CD14-positive monocyte (primary cell): ENCODE results near the gene CCDC188. TPM values are rescaled to one million over a fixed set of nuclear protein-coding genes. Genes with fewer than 3 reads are reported as not detected.

Experiments
- DNase-seq, 3 donors: peaks; one replicate each; pipeline ENCODE4 v3.0.0-alpha.2; 2011 to 2022
- H2AFZ ChIP-seq: 2 replicates; pipeline ENCODE4 v1.6.0; 2012; ENCODE audit warnings: mild to moderate bottlenecking, low read depth, low read length, inconsistent platforms; ENCODE audit not compliant: insufficient read depth, poor library complexity, severe bottlenecking
- H3K27ac ChIP-seq, 2 donors: 1 replicate in 1 of 2; 2 replicates in 1 of 2; pipeline ENCODE4 v1.5.1; 2012 to 2013; ENCODE audit warnings: low read length in 2 of 2, control low read depth in 1 of 2, inconsistent platforms in 1 of 2, low read depth in 1 of 2, mild to moderate bottlenecking in 1 of 2
- H3K27me3 ChIP-seq, 2 donors: one replicate each; pipeline versions ENCODE4 v1.6.0 to v1.6.1; 2011 to 2013; ENCODE audit warnings: low read length in 2 of 2; ENCODE audit not compliant: control insufficient read depth in 2 of 2, insufficient read depth in 2 of 2
- H3K36me3 ChIP-seq, 2 donors: replicated peaks in 1 of 2; 1 replicate in 1 of 2; 2 replicates in 1 of 2; pipeline versions ENCODE4 v1.5.1 to v1.6.1; 2012 to 2013; ENCODE audit warnings: low read length in 2 of 2, control low read depth in 1 of 2, inconsistent platforms in 1 of 2, mild to moderate bottlenecking in 1 of 2; ENCODE audit not compliant: insufficient read depth in 2 of 2, control insufficient read depth in 1 of 2
- H3K4me1 ChIP-seq, 2 donors: 1 replicate in 1 of 2; 2 replicates in 1 of 2; pipeline versions ENCODE4 v1.5.1 to v1.6.1; 2012 to 2013; ENCODE audit warnings: low read length in 2 of 2, control low read depth in 1 of 2, inconsistent platforms in 1 of 2, mild to moderate bottlenecking in 1 of 2, moderate library complexity in 1 of 2; ENCODE audit not compliant: insufficient read depth in 2 of 2, control insufficient read depth in 1 of 2
- H3K4me2 ChIP-seq: replicated peaks from 2 replicates; pipeline ENCODE3; 2012; ENCODE audit warnings: low read length, moderate library complexity, mild to moderate bottlenecking; ENCODE audit not compliant: poor library complexity, severe bottlenecking; ENCODE audit errors: extremely low read depth
- H3K4me3 ChIP-seq, 3 experiments: fragments of 200-600 bp in 1 of 3; sonication (generic) in 1 of 3; replicated peaks in 1 of 3; 1 replicate in 2 of 3; 2 replicates in 1 of 3; pipeline ENCODE4 v1.5.1; 2011 to 2013; ENCODE audit warnings: low read length in 3 of 3, mild to moderate bottlenecking in 3 of 3, control low read depth in 2 of 3, low read depth in 2 of 3, inconsistent platforms in 1 of 3, moderate library complexity in 1 of 3
- H3K79me2 ChIP-seq: 2 replicates; pipeline ENCODE4 v1.6.0; 2012; ENCODE audit warnings: mild to moderate bottlenecking, control low read depth, inconsistent platforms, low read length, moderate library complexity; ENCODE audit not compliant: insufficient read depth
- H3K9ac ChIP-seq: 2 replicates; pipeline ENCODE4 v1.6.0; 2017; ENCODE audit warnings: low read length, mild to moderate bottlenecking; ENCODE audit not compliant: insufficient read depth, poor library complexity, severe bottlenecking
- H3K9me3 ChIP-seq, 2 donors: replicated peaks in 1 of 2; 1 replicate in 1 of 2; 2 replicates in 1 of 2; pipeline versions ENCODE4 v1.5.1 to v1.6.1; 2012 to 2013; ENCODE audit warnings: low read length in 2 of 2, control low read depth in 1 of 2; ENCODE audit not compliant: control insufficient read depth in 1 of 2, insufficient read depth in 1 of 2
- H4K20me1 ChIP-seq: 2 replicates; pipeline ENCODE4 v1.6.0; 2012; ENCODE audit warnings: mild to moderate bottlenecking, low read length, control low read depth, moderate library complexity; ENCODE audit not compliant: insufficient read depth
- H3K27ac Mint-ChIP-seq, 7 donors: one replicate each; pipeline ENCODE4 v1.8.0; 2020; ENCODE audit warnings: mild to moderate bottlenecking in 7 of 7, mixed read lengths in 7 of 7, moderate library complexity in 6 of 7, inconsistent platforms in 2 of 7
- H3K27me3 Mint-ChIP-seq, 3 donors: one replicate each; pipeline ENCODE4 v1.8.0; 2021 to 2022; ENCODE audit warnings: low read depth in 3 of 3, mild to moderate bottlenecking in 3 of 3, mixed read lengths in 3 of 3, moderate library complexity in 3 of 3, inconsistent platforms in 1 of 3
- H3K36me3 Mint-ChIP-seq, 2 donors: one replicate each; pipeline ENCODE4 v1.8.0; 2020; ENCODE audit warnings: mixed read lengths in 2 of 2, inconsistent platforms in 1 of 2, mild to moderate bottlenecking in 1 of 2
- H3K4me1 Mint-ChIP-seq: one replicate; pipeline ENCODE4 v1.8.0; 2020; ENCODE audit warnings: mild to moderate bottlenecking, mixed read lengths
- H3K4me3 Mint-ChIP-seq, 2 donors: one replicate each; pipeline ENCODE4 v1.8.0; 2020; ENCODE audit warnings: mild to moderate bottlenecking in 2 of 2, mixed read lengths in 2 of 2, moderate library complexity in 1 of 2
- H3K9me3 Mint-ChIP-seq, 7 donors: one replicate each; pipeline ENCODE4 v1.8.0; 2020 to 2022; ENCODE audit warnings: mixed read lengths in 7 of 7, mild to moderate bottlenecking in 6 of 7, moderate library complexity in 6 of 7, inconsistent platforms in 2 of 7
- CTCF ChIP-seq: fragments of 200-600 bp; IDR thresholded peaks from one replicate; pipeline ENCODE4 v1.8.0; 2022; ENCODE audit warnings: antibody characterized with exemption, mild to moderate bottlenecking
- WGBS: methylation state at CpG from one replicate; pipeline ENCODE4 v1.1.5; 2013; ENCODE audit warnings: missing lambda C conversion rate; ENCODE audit not compliant: insufficient coverage; 5-methylcytosine and 5-hydroxymethylcytosine counted together
- intact Hi-C, 2 donors: fragments of 100-400 bp; cut with micrococcal nuclease; formaldehyde crosslinking; loops; one replicate each; pipeline versions ENCODE4 v1.15.0 to v1.15.1; 2023
- polyA plus RNA-seq, 3 donors: library from polyadenylated mRNA; depleted of rRNA in 1 of 3; unstranded in 2 of 3; stranded (reverse) in 1 of 3; fragments of 300-500 nt in 2 of 3; fragments of >200 nt in 1 of 3; fragmentation: Illumina TruSeq in 2 of 3; gene quantifications; 1 replicate in 2 of 3; 2 replicates in 1 of 3; pipeline ENCODE4 v1.2.3, GENCODE V29; 2012 to 2021

CCDC188 gene
- polyA plus RNA-seq, 3 donors, result 0.15 TPM; not detected in 2

- Mint-ChIP-seq H3K27ac (peak overlapping the region; percentile 89 to 97 (median 95)), H3K4me3 (peak overlapping the region; percentile 80 to 90), H3K4me1 (peaks cover 22% of the 10 kb centered on the region), H3K27me3 (peaks cover 0 to 1% (median 0%) of the 10 kb centered on the region in 3 donors), H3K36me3 (peaks cover 30 to 57% of the 10 kb centered on the region in 2 donors), H3K9me3 (no peaks in the 10 kb centered on the region)
- DNase-seq, result no peak
- H3K4me3 ChIP-seq, result peak overlapping the region; percentile 70 to 83 (median 76)
- peaks cover 26% of the 10 kb centered on the region for H4K20me1 ChIP-seq
- H3K9ac ChIP-seq, result peak overlapping the region; percentile 95
- no peaks in the 10 kb centered on the region for H3K9me3 ChIP-seq
- peak overlapping the region; percentile 89 for H3K4me2 ChIP-seq
- H2AFZ ChIP-seq, result peak overlapping the region; percentile 82
- H3K27ac ChIP-seq, result peak overlapping the region; percentile 80 to 98
- 11% methylated on average over 16 of the region's 27 CpGs for WGBS
- peaks cover 43 to 70% of the 10 kb centered on the region in 2 donors for H3K36me3 ChIP-seq
- H3K79me2 ChIP-seq, result peaks cover 72% of the 10 kb centered on the region
- no peaks in the 10 kb centered on the region for H3K27me3 ChIP-seq
- intact Hi-C loops, result loop anchor here (2.0 to 10.0 kb wide), 5 partner anchors 36 to 381 kb away; partner anchors contain the start of genes TANGO2 (in 2 of the 2), DGCR8 (in 1 of the 2), GNB1L (in 1 of the 2) and KLHL22 (in 1 of the 2)
- TF ChIP-seq CTCF, result no peak
- peaks cover 21 to 33% of the 10 kb centered on the region in 2 donors for H3K4me1 ChIP-seq
These were observed 34.4 kb downstream of the CCDC188 start for GRCh38 chr22:20116376-20116950.

GRCh38 chr22:20115691-20116375, 35.0 kb downstream of the CCDC188 start, which contains the start of gene RANBP1:
TSS of gene RANBP1 (plus strand) at chr22:20116104. CDS start at chr22:20116185, 81 bp downstream.
- TF ChIP-seq CTCF, result no peak
- Histone ChIP-seq H3K9ac (peak within 1 kb of the TSS; percentile 95), H3K79me2 (peaks cover 66% of the 10 kb centered on the region), H2AFZ (peak within 1 kb of the TSS; percentile 82), H3K4me3 (peak within 1 kb of the TSS; percentile 70 to 83 (median 76)), H3K27ac (peak within 1 kb of the TSS; percentile 80 to 98), H3K9me3 (no peaks in the 10 kb centered on the region), H3K36me3 (peaks cover 43 to 69% of the 10 kb centered on the region in 2 donors), H3K4me1 (peaks cover 21 to 33% of the 10 kb centered on the region in 2 donors), H4K20me1 (peaks cover 27% of the 10 kb centered on the region), H3K4me2 (peak within 1 kb of the TSS; percentile 89), H3K27me3 (no peaks in the 10 kb centered on the region)
- Mint-ChIP-seq H3K27me3 (peaks cover 0 to 1% (median 0%) of the 10 kb centered on the region in 3 donors), H3K36me3 (peaks cover 32 to 58% of the 10 kb centered on the region in 2 donors), H3K4me1 (peaks cover 22% of the 10 kb centered on the region), H3K9me3 (no peaks in the 10 kb centered on the region), H3K27ac (peak within 1 kb of the TSS; percentile 89 to 97 (median 95)), H3K4me3 (peak within 1 kb of the TSS; percentile 80 to 90)
- 88% methylated on average over 27 of the region's 30 CpGs for WGBS
- DNase-seq, result no peak
- intact Hi-C loops, result loop anchor here (2.0 to 10.0 kb wide), 5 partner anchors 35 to 381 kb away; partner anchors contain the start of genes TANGO2 (in 2 of the 2), DGCR8 (in 1 of the 2), GNB1L (in 1 of the 2) and KLHL22 (in 1 of the 2)
